Measurements from ENCODE around the gene DNAJB2. TPM values are rescaled to one million over a fixed set of nuclear protein-coding genes. Genes with fewer than 3 reads are reported as not detected.

The DNAJB2 gene
- polyA plus RNA-seq, 3 donors = 1.7 to 55.4 (median 1.9) TPM

- Histone ChIP-seq H3K27me3 (ENCODE audit: control insufficient read depth in 2 of 2, insufficient read depth in 2 of 2, low read length in 2 of 2) (peaks cover 0 to 10% of the 10 kb centered on the region in 2 donors), H3K4me1 (ENCODE audit: control insufficient read depth in 1 of 2, insufficient read depth in 2 of 2, low read length in 2 of 2) (peaks cover 6 to 9% of the 10 kb centered on the region in 2 donors), H3K27ac (ENCODE audit: low read depth in 1 of 2, low read length in 2 of 2) (no peak overlapping the region), H3K9me3 (replicated peaks in 1 of 2; ENCODE audit: control insufficient read depth in 1 of 2, insufficient read depth in 1 of 2, low read length in 2 of 2) (no peaks in the 10 kb centered on the region), H4K20me1 (ENCODE audit: insufficient read depth, low read length) (peaks cover 5% of the 10 kb centered on the region), H3K4me3 (replicated peaks in 1 of 3; ENCODE audit: low read depth in 2 of 3, low read length in 3 of 3) (no peak overlapping the region), H3K9ac (ENCODE audit: insufficient read depth, low read length, poor library complexity, severe bottlenecking) (no peak overlapping the region), H3K4me2 (replicated peaks; ENCODE audit: extremely low read depth, low read length, poor library complexity, severe bottlenecking) (no peak overlapping the region), H3K36me3 (replicated peaks in 1 of 2; ENCODE audit: control insufficient read depth in 1 of 2, insufficient read depth in 2 of 2, low read length in 2 of 2) (peaks cover 11 to 14% of the 10 kb centered on the region in 2 donors), H2AFZ (ENCODE audit: insufficient read depth, low read depth, low read length, poor library complexity, severe bottlenecking) (no peak overlapping the region), H3K79me2 (ENCODE audit: insufficient read depth, low read length) (no peaks in the 10 kb centered on the region)
- Mint-ChIP-seq H3K4me1 (peaks cover 9% of the 10 kb centered on the region), H3K27me3 (ENCODE audit: low read depth in 3 of 3) (peaks cover 8 to 29% (median 19%) of the 10 kb centered on the region in 3 donors), H3K4me3 (no peak overlapping the region), H3K27ac (peak overlapping the region in 1 of 7 donors; percentile 72), H3K36me3 (peaks cover 14 to 16% of the 10 kb centered on the region in 2 donors), H3K9me3 (peaks cover 0 to 3% (median 0%) of the 10 kb centered on the region in 7 donors)
- TF ChIP-seq CTCF (IDR thresholded peaks at IDR 0.05) = no peak
- no peak for DNase-seq
- WGBS (ENCODE audit: insufficient coverage) = 79% methylated on average over 5 of the region's 16 CpGs
- intact Hi-C loops (cut with micrococcal nuclease) = no loop called here
These were observed 10.6 kb downstream of the DNAJB2 start for GRCh38 chr2:219289537-219290361.

- H3K4me3 Mint-ChIP-seq = no peak overlapping the region
- Histone ChIP-seq H3K36me3 (replicated peaks in 1 of 2; ENCODE audit: control insufficient read depth in 1 of 2, insufficient read depth in 2 of 2, low read length in 2 of 2) (peaks cover 3 to 6% of the 10 kb centered on the region in 2 donors), H2AFZ (ENCODE audit: insufficient read depth, low read depth, low read length, poor library complexity, severe bottlenecking) (no peak overlapping the region), H3K27me3 (ENCODE audit: control insufficient read depth in 2 of 2, insufficient read depth in 2 of 2, low read length in 2 of 2) (peaks cover 0 to 15% of the 10 kb centered on the region in 2 donors), H3K79me2 (ENCODE audit: insufficient read depth, low read length) (no peaks in the 10 kb centered on the region), H3K4me1 (ENCODE audit: control insufficient read depth in 1 of 2, insufficient read depth in 2 of 2, low read length in 2 of 2) (peaks cover 10 to 15% of the 10 kb centered on the region in 2 donors), H3K9ac (ENCODE audit: insufficient read depth, low read length, poor library complexity, severe bottlenecking) (no peak overlapping the region), H4K20me1 (ENCODE audit: insufficient read depth, low read length) (peaks cover 1% of the 10 kb centered on the region), H3K27ac (ENCODE audit: low read depth in 1 of 2, low read length in 2 of 2) (no peak overlapping the region), H3K4me2 (replicated peaks; ENCODE audit: extremely low read depth, low read length, poor library complexity, severe bottlenecking) (no peak overlapping the region), H3K4me3 (replicated peaks in 1 of 3; ENCODE audit: low read depth in 2 of 3, low read length in 3 of 3) (no peak overlapping the region), H3K9me3 (replicated peaks in 1 of 2; ENCODE audit: control insufficient read depth in 1 of 2, insufficient read depth in 1 of 2, low read length in 2 of 2) (no peaks in the 10 kb centered on the region)
- TF ChIP-seq CTCF (IDR thresholded peaks at IDR 0.05) = no peak
- WGBS (ENCODE audit: insufficient coverage) = 94% methylated on average over 16 of the region's 16 CpGs
- H3K9me3 Mint-ChIP-seq = peaks cover 0 to 5% (median 1%) of the 10 kb centered on the region in 7 donors
- H3K27me3 Mint-ChIP-seq (ENCODE audit: low read depth in 3 of 3) = peaks cover 15 to 36% (median 24%) of the 10 kb centered on the region in 3 donors
- peak overlapping the region in 1 of 7 donors; percentile 28 for H3K27ac Mint-ChIP-seq
- no peak for DNase-seq
- intact Hi-C loops (cut with micrococcal nuclease) = no loop called here
- peaks cover 11% of the 10 kb centered on the region for H3K4me1 Mint-ChIP-seq
- H3K36me3 Mint-ChIP-seq = peaks cover 6 to 8% of the 10 kb centered on the region in 2 donors
These were observed 11.4 kb downstream of the DNAJB2 start for GRCh38 chr2:219290381-219291171.

Data from CD14-positive monocyte (primary cell).